ENCODE measurements around the gene UQCRC2. TPM values are rescaled to one million over a fixed set of nuclear protein-coding genes. Genes with fewer than 3 reads are reported as not detected.

Gene UQCRC2
- total RNA-seq, 1 donor from 2014 or later, result 931 TPM

DNA sequence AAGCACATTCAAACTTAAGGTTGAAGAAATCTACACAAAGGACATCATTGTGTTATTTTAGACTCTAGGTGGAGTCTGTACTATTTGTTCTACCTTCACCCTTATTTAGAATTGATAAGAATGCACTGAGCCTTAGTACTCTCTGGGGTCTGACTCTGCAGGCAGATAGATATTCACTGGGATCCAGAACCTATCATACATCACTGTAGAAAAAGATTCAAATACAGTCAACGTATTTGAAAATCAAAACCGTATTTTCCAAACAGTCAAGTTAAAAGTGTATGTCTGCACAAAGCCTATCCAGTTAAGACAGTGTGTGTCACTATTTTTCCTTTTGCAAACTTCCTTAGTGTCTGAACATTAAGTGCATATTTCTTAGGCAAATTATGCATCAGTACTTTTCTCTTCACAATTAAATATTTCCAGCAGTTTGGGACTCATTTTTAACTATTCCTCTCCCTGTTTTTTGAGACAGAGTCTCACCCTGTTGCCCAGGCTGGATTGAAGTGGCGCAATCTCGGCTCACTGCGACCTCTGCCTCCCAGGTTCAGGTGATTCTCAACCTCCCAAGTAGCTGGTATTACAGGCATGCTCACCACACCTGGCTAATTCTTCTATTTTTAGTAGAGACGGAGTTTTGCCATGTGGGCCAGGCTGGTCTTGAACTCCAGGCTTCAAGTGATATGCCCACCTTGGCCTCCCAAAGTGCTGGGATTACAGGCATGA lies 77.1 kb downstream of the UQCRC2 start:
- intact Hi-C loops (cut with DNase I), result no loop called here
- no peak for DNase-seq
- no peak for ATAC-seq (ENCODE audit: poor library complexity)

- intact Hi-C loops (cut with DNase I), result no loop called here
- no peak for ATAC-seq (ENCODE audit: poor library complexity)
- DNase-seq, result no peak
These were observed 78.4 kb downstream of the UQCRC2 start for GRCh38 chr16:22031483-22032083.

Other genes with a start within 250 kb of the UQCRC2 start
- 32.6 TPM for gene NPIPB4, start 95.6 kb upstream of the UQCRC2 start, total RNA-seq
- not detected for gene PDZD9, start 47.8 kb downstream of the UQCRC2 start, total RNA-seq
- 12.0 TPM for gene MOSMO, start 54.8 kb downstream of the UQCRC2 start, total RNA-seq
- 1.3 TPM for gene VWA3A, start 139.2 kb downstream of the UQCRC2 start, total RNA-seq
- gene SDR42E2, start 209.1 kb downstream of the UQCRC2 start, total RNA-seq, result not detected

Measured in Right ventricle myocardium superior (tissue), 1 donor.